RWPE2 (cell line): ENCODE measurements around the gene CAST.

Experiments used
- ATAC-seq: fragments of 200-7000 bp; cut with Tn5 transposase; 3 replicates; pipeline ENCODE4 v1.9.1; 2021; ENCODE audit warnings: low read depth
- DNase-seq: peaks from one replicate; pipeline ENCODE4 v3.0.0-alpha.2; 2020; ENCODE audit warnings: low spot score
- H3K27ac ChIP-seq: fragments of 450-650 bp; 2 replicates; pipeline ENCODE4 v1.5.1; 2017; ENCODE audit warnings: mild to moderate bottlenecking; ENCODE audit not compliant: poor library complexity, severe bottlenecking
- H3K27me3 ChIP-seq: fragments of 250-450 bp; sonication (Bioruptor Pico); 2 replicates; pipeline ENCODE4 v1.5.1; 2021; ENCODE audit warnings: mild to moderate bottlenecking, moderate library complexity; ENCODE audit not compliant: insufficient read depth, poor library complexity, severe bottlenecking
- H3K36me3 ChIP-seq: fragments of 250-450 bp; sonication (Bioruptor Pico); 2 replicates; pipeline ENCODE4 v1.5.1; 2020; ENCODE audit warnings: low read depth, mild to moderate bottlenecking, moderate library complexity
- H3K4me1 ChIP-seq: fragments of 250-450 bp; sonication (Bioruptor Pico); 2 replicates; pipeline ENCODE4 v1.5.1; 2021; ENCODE audit warnings: mild to moderate bottlenecking, moderate library complexity; ENCODE audit not compliant: insufficient read depth, poor library complexity, severe bottlenecking
- H3K4me3 ChIP-seq: fragments of 250-450 bp; sonication (Bioruptor Pico); 2 replicates; pipeline ENCODE4 v1.5.1; 2021; ENCODE audit warnings: mild to moderate bottlenecking, moderate library complexity; ENCODE audit not compliant: severe bottlenecking
- H3K9me3 ChIP-seq: fragments of 250-450 bp; sonication (Bioruptor Pico); 2 replicates; pipeline ENCODE4 v1.5.1; 2021; ENCODE audit warnings: mild to moderate bottlenecking, moderate library complexity; ENCODE audit not compliant: severe bottlenecking
- TF ChIP-seq, protein P1 (sequence below): fragments of 450-650 bp; IDR thresholded peaks from one replicate; pipeline ENCODE4 v1.5.1; 2017; ENCODE audit warnings: mild to moderate bottlenecking, moderate library complexity; ENCODE audit not compliant: poor library complexity, severe bottlenecking

Gene CAST

DNA sequence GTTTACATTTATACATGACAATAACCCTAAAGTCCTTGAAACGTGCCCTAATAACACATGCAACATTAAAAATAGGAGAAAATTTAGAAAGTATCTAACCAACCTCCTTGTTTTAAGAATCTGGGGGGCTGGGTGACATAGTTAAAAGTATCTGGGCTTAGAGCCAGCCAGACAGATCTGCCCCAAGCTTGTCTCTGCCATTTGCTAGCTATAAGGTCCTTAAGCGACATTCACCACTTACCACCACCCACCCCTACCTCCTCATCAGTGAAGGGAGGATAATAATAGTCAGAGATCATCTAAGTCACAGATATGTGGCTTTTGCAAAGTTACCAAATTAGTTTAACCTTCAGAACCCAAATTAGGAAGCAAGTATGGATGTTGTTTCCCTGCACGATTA is 33.8 kb upstream of the CAST start:
- Histone ChIP-seq H3K36me3 (no peaks in the 10 kb centered on the region), H3K4me3 (no peak overlapping the region), H3K4me1 (peaks cover 38% of the 10 kb centered on the region), H3K27ac (peak overlapping the region; percentile 96), H3K27me3 (no peaks in the 10 kb centered on the region), H3K9me3 (no peaks in the 10 kb centered on the region)
- no peak for DNase-seq
- TF ChIP-seq, protein P1, sequence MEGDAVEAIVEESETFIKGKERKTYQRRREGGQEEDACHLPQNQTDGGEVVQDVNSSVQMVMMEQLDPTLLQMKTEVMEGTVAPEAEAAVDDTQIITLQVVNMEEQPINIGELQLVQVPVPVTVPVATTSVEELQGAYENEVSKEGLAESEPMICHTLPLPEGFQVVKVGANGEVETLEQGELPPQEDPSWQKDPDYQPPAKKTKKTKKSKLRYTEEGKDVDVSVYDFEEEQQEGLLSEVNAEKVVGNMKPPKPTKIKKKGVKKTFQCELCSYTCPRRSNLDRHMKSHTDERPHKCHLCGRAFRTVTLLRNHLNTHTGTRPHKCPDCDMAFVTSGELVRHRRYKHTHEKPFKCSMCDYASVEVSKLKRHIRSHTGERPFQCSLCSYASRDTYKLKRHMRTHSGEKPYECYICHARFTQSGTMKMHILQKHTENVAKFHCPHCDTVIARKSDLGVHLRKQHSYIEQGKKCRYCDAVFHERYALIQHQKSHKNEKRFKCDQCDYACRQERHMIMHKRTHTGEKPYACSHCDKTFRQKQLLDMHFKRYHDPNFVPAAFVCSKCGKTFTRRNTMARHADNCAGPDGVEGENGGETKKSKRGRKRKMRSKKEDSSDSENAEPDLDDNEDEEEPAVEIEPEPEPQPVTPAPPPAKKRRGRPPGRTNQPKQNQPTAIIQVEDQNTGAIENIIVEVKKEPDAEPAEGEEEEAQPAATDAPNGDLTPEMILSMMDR = no peak
- ATAC-seq = no peak

DNA sequence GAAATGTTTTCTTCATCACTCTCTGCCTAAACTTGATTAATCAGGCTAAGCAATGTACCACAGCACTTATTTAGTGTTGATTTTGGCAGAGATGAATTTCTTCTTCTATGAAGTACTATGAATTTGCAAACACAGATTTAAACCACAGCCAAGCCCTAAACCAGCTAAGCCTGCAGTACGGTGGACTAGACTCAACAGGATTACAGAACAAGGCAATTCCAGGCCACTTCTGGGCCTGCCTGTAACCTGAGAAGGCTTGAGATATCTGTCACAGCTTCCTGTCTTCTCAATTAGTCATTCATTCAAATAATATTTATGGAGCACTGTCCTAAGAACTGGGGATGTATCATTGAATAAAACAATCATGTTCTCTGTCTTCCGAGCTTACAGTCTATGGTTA is 32.4 kb upstream of the CAST start:
- H3K4me3 ChIP-seq = no peak overlapping the region
- ATAC-seq (peak; percentile 99), DNase-seq (peak; percentile 90)
- TF ChIP-seq, protein P1 = no peak
- H3K36me3 ChIP-seq = no peaks in the 10 kb centered on the region
- peaks cover 38% of the 10 kb centered on the region for H3K4me1 ChIP-seq
- no peaks in the 10 kb centered on the region for H3K27me3 ChIP-seq
- H3K27ac ChIP-seq = peak overlapping the region; percentile 96
- H3K9me3 ChIP-seq = no peaks in the 10 kb centered on the region

DNA sequence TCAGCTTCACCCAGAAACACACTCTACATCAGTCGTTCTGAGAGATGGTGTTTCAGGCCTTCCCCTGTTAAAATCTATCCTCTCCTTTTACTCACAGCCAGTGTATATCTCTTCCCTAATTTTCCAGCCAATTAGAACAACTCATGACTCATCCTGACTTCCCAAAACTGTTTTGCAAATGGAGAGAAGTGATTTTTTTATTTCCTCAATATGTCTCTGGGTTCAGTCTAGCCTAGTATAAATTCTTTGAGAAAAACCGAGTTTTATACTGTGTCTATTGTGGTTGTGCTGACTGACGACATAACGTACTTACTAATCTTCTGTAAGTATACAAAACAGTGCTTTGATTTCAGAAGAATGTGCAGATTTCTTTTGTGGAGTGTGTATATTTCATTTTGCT is 28.4 kb upstream of the CAST start:
- H3K9me3 ChIP-seq = no peaks in the 10 kb centered on the region
- ATAC-seq (no peak), DNase-seq (no peak)
- peaks cover 22% of the 10 kb centered on the region for H3K4me1 ChIP-seq
- H3K4me3 ChIP-seq = no peak overlapping the region
- TF ChIP-seq, protein P1 = no peak
- H3K36me3 ChIP-seq = no peaks in the 10 kb centered on the region
- H3K27ac ChIP-seq = no peak overlapping the region
- no peaks in the 10 kb centered on the region for H3K27me3 ChIP-seq

DNA sequence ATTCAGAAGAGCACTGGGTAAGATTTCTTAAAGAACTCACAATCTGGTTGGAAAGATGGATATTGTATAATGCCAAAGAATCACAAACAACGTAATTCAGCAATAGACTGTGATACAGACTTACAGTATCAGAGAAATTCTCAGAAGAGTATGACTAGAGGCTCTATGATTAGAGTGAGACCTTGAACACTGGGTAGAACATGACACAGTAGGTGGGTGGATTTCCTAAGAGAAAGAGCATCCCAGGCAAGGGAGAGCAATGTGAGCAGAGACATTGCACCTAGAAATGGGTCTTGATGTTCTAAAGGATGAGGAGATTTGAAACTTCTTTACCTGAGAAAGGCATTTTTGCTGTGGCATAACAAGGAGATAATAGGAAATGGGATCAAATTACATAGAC is 27.3 kb upstream of the CAST start:
- TF ChIP-seq, protein P1 = no peak
- DNase-seq = no peak
- Histone ChIP-seq H3K4me3 (no peak overlapping the region), H3K27me3 (no peaks in the 10 kb centered on the region), H3K36me3 (no peaks in the 10 kb centered on the region), H3K27ac (no peak overlapping the region), H3K4me1 (peaks cover 13% of the 10 kb centered on the region), H3K9me3 (no peaks in the 10 kb centered on the region)
- ATAC-seq = no peak

DNA sequence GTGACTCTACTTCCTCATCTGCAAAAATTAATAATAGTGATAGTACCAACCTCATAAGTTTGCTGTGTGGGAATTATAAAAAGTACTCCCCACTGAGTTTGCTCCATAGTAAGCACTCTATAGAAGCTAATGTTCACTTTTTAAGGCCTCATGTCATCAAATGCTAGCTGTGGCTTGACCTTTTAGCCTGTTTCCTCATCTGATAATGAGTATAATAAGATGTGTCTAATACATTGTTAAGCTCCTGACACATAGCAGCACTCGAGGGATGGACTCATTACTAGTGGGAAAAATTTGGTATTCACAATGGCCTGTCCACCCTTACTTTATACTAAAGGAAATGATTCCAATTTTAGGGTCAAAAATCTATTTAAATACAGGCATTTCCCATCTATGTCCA is 26.1 kb upstream of the CAST start:
- ATAC-seq (no peak), DNase-seq (no peak)
- H3K27ac ChIP-seq = no peak overlapping the region
- H3K9me3 ChIP-seq = no peaks in the 10 kb centered on the region
- H3K27me3 ChIP-seq = no peaks in the 10 kb centered on the region
- no peak overlapping the region for H3K4me3 ChIP-seq
- H3K36me3 ChIP-seq = no peaks in the 10 kb centered on the region
- TF ChIP-seq, protein P1 = no peak
- H3K4me1 ChIP-seq = peaks cover 8% of the 10 kb centered on the region
